ENCODE data around the gene TCF4. TPM values are rescaled to one million over a fixed set of nuclear protein-coding genes. Genes with fewer than 3 reads are reported as not detected.

TCF4 gene
- polyA plus RNA-seq, 2 donors: 3.7 to 4.8 TPM

- no peaks in the 10 kb centered on the region for H3K27me3 ChIP-seq (ENCODE audit: control insufficient read depth in 1 of 2, insufficient read depth in 2 of 2, low read length in 2 of 2)
- WGBS, 2 donors: 70 to 78% methylated on average over 8 of the region's 8 CpGs
- no peak overlapping the region for H3K4me3 ChIP-seq (ENCODE audit: low read depth in 1 of 2, low read length in 2 of 2)
These were observed 37.5 kb downstream of the TCF4 start for GRCh38 chr18:55550471-55550870.

DNA sequence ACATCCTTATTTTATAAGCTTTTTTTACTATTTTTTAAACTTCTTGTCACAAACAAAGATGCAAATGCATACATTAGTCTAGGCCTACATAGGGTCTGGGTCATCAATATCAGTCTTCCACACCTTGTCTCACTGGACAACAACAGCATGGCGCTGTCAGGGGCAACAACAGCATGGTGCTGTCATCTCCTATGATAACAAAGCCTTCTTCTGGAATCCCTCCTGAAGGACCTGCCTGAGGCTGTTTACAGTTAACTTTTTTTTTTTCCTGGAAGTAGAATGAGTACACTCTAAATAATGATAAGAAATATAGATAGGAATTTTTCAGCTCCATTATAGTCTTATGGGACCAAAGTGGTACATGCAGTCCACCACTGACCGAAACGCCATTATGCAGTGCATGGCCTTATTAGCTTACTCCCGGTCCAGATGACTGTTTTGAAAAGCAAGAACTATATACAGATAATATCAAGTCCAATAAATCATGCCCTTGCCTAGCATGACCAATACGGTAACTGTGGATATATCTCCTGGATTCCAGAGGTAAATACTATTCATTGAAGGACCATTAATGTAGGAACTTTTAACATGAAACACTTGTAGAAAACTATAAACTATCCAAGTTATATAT is 38.4 kb downstream of the TCF4 start:
- 89 to 93% methylated on average over 5 of the region's 5 CpGs for WGBS, 2 donors
- no peak overlapping the region for H3K27ac ChIP-seq (ENCODE audit: low read depth in 2 of 2, low read length in 1 of 2)

More at GRCh38 chr18:55550471-55550870, 37.5 kb downstream of the TCF4 start:
- H3K27ac ChIP-seq (ENCODE audit: low read depth in 2 of 2, low read length in 1 of 2): no peak overlapping the region
- H3K9me3 ChIP-seq (ENCODE audit: control insufficient read depth in 2 of 2, insufficient read depth in 1 of 2, low read depth in 1 of 2, low read length in 1 of 2): no peaks in the 10 kb centered on the region
- no peaks in the 10 kb centered on the region for H3K36me3 ChIP-seq (ENCODE audit: control insufficient read depth in 2 of 2, insufficient read depth in 2 of 2, low read length in 1 of 2)
- no peaks in the 10 kb centered on the region for H3K4me1 ChIP-seq (ENCODE audit: control insufficient read depth in 2 of 2, insufficient read depth in 2 of 2, low read length in 1 of 2)

DNA sequence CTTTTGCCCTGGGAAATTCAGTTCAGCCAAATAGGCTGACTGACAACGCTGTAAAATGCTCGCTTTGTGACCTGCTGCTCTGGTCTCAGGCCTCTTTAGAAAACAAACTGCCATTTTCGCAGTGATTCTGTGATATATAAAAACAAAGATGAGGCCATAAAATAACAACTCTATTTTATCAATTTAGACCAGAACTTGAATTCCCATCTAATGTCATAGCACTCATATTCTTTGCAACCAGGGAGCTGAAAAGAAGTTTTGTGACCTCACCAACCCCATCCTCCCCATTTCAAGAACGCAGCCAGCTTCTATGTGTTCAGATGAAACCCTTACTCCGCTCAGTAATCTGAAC is 40.3 kb downstream of the TCF4 start:
- no peak overlapping the region for H3K4me3 ChIP-seq (ENCODE audit: low read depth in 1 of 2, low read length in 2 of 2)
- no peak overlapping the region for H3K27ac ChIP-seq (ENCODE audit: low read depth in 2 of 2, low read length in 1 of 2)
- no peaks in the 10 kb centered on the region for H3K27me3 ChIP-seq (ENCODE audit: control insufficient read depth in 1 of 2, insufficient read depth in 2 of 2, low read length in 2 of 2)
- H3K9me3 ChIP-seq (ENCODE audit: control insufficient read depth in 2 of 2, insufficient read depth in 1 of 2, low read depth in 1 of 2, low read length in 1 of 2): no peaks in the 10 kb centered on the region
- 78 to 87% methylated on average over 5 of the region's 5 CpGs for WGBS, 2 donors
- H3K4me1 ChIP-seq (ENCODE audit: control insufficient read depth in 2 of 2, insufficient read depth in 2 of 2, low read length in 1 of 2): no peaks in the 10 kb centered on the region
- no peaks in the 10 kb centered on the region for H3K36me3 ChIP-seq (ENCODE audit: control insufficient read depth in 2 of 2, insufficient read depth in 2 of 2, low read length in 1 of 2)

More for the DNA sequence above, 38.4 kb downstream of the TCF4 start:
- Histone ChIP-seq H3K4me1 (ENCODE audit: control insufficient read depth in 2 of 2, insufficient read depth in 2 of 2, low read length in 1 of 2) (no peaks in the 10 kb centered on the region), H3K27me3 (ENCODE audit: control insufficient read depth in 1 of 2, insufficient read depth in 2 of 2, low read length in 2 of 2) (no peaks in the 10 kb centered on the region), H3K36me3 (ENCODE audit: control insufficient read depth in 2 of 2, insufficient read depth in 2 of 2, low read length in 1 of 2) (no peaks in the 10 kb centered on the region), H3K9me3 (ENCODE audit: control insufficient read depth in 2 of 2, insufficient read depth in 1 of 2, low read depth in 1 of 2, low read length in 1 of 2) (no peaks in the 10 kb centered on the region), H3K4me3 (ENCODE audit: low read depth in 1 of 2, low read length in 2 of 2) (no peak overlapping the region)

DNA sequence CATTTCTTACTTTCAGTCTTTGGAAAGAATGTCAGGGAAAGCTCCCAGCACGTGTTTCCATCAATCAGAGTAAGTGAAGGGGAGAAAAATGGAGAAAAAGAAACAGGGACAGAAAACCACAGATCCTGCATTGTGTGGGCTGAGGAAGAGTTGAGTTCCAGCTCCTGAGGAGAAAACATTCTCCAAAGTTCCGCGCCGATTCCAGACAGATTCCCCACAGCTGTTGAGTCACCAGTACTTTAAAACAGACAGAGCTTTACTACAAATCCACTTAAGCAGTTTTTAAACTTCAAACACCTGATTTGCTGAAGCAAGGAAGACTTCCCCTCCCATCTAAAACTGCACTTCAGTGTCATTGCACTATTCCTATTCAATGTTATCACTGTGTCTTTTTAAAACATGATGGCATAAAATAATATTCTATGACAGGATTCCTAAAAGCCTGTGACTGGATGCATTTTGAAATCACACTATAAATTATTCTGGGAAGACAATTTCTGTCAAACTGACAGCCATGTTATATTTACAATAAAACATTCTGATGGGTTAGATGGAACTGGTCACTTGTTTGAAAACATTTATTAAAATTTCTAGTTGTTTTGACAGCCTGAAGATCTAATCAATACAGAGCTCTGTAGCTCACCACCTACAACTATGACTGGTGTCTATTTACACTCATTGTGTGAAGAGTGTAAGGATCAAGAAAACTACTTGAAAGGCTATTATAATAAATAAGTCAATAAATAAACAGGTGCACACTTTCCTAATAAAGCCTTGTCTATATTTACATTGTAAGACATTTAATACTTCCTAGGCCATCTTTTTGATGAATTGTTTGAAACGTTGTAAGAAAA is 40.9 kb downstream of the TCF4 start:
- Histone ChIP-seq H3K27me3 (ENCODE audit: control insufficient read depth in 1 of 2, insufficient read depth in 2 of 2, low read length in 2 of 2) (no peaks in the 10 kb centered on the region), H3K4me3 (ENCODE audit: low read depth in 1 of 2, low read length in 2 of 2) (peak overlapping the region in 1 of 2 donors; percentile 19), H3K9me3 (ENCODE audit: control insufficient read depth in 2 of 2, insufficient read depth in 1 of 2, low read depth in 1 of 2, low read length in 1 of 2) (no peaks in the 10 kb centered on the region), H3K36me3 (ENCODE audit: control insufficient read depth in 2 of 2, insufficient read depth in 2 of 2, low read length in 1 of 2) (no peaks in the 10 kb centered on the region), H3K4me1 (ENCODE audit: control insufficient read depth in 2 of 2, insufficient read depth in 2 of 2, low read length in 1 of 2) (no peaks in the 10 kb centered on the region), H3K27ac (ENCODE audit: low read depth in 2 of 2, low read length in 1 of 2) (no peak overlapping the region)
- 25 to 33% methylated on average over 5 of the region's 5 CpGs for WGBS, 2 donors

GRCh38 chr18:55544014-55544413 is 44.0 kb downstream of the TCF4 start:
- H3K27me3 ChIP-seq (ENCODE audit: control insufficient read depth in 1 of 2, insufficient read depth in 2 of 2, low read length in 2 of 2): no peaks in the 10 kb centered on the region
- WGBS, 2 donors: 48 to 65% methylated on average over 1 of the region's 1 CpG
- H3K27ac ChIP-seq (ENCODE audit: low read depth in 2 of 2, low read length in 1 of 2): no peak overlapping the region
- H3K9me3 ChIP-seq (ENCODE audit: control insufficient read depth in 2 of 2, insufficient read depth in 1 of 2, low read depth in 1 of 2, low read length in 1 of 2): no peaks in the 10 kb centered on the region
- no peaks in the 10 kb centered on the region for H3K4me1 ChIP-seq (ENCODE audit: control insufficient read depth in 2 of 2, insufficient read depth in 2 of 2, low read length in 1 of 2)
- no peak overlapping the region for H3K4me3 ChIP-seq (ENCODE audit: low read depth in 1 of 2, low read length in 2 of 2)
- no peaks in the 10 kb centered on the region for H3K36me3 ChIP-seq (ENCODE audit: control insufficient read depth in 2 of 2, insufficient read depth in 2 of 2, low read length in 1 of 2)

GRCh38 chr18:55543130-55543704 is 44.8 kb downstream of the TCF4 start:
- no peak overlapping the region for H3K4me3 ChIP-seq (ENCODE audit: low read depth in 1 of 2, low read length in 2 of 2)
- 61 to 67% methylated on average over 2 of the region's 2 CpGs for WGBS, 2 donors
- H3K27ac ChIP-seq (ENCODE audit: low read depth in 2 of 2, low read length in 1 of 2): no peak overlapping the region
- H3K4me1 ChIP-seq (ENCODE audit: control insufficient read depth in 2 of 2, insufficient read depth in 2 of 2, low read length in 1 of 2): no peaks in the 10 kb centered on the region
- no peaks in the 10 kb centered on the region for H3K27me3 ChIP-seq (ENCODE audit: control insufficient read depth in 1 of 2, insufficient read depth in 2 of 2, low read length in 2 of 2)
- no peaks in the 10 kb centered on the region for H3K9me3 ChIP-seq (ENCODE audit: control insufficient read depth in 2 of 2, insufficient read depth in 1 of 2, low read depth in 1 of 2, low read length in 1 of 2)
- no peaks in the 10 kb centered on the region for H3K36me3 ChIP-seq (ENCODE audit: control insufficient read depth in 2 of 2, insufficient read depth in 2 of 2, low read length in 1 of 2)

- Histone ChIP-seq H3K4me3 (ENCODE audit: low read depth in 1 of 2, low read length in 2 of 2) (no peak overlapping the region), H3K4me1 (ENCODE audit: control insufficient read depth in 2 of 2, insufficient read depth in 2 of 2, low read length in 1 of 2) (no peaks in the 10 kb centered on the region), H3K36me3 (ENCODE audit: control insufficient read depth in 2 of 2, insufficient read depth in 2 of 2, low read length in 1 of 2) (no peaks in the 10 kb centered on the region), H3K27me3 (ENCODE audit: control insufficient read depth in 1 of 2, insufficient read depth in 2 of 2, low read length in 2 of 2) (no peaks in the 10 kb centered on the region), H3K27ac (ENCODE audit: low read depth in 2 of 2, low read length in 1 of 2) (no peak overlapping the region), H3K9me3 (ENCODE audit: control insufficient read depth in 2 of 2, insufficient read depth in 1 of 2, low read depth in 1 of 2, low read length in 1 of 2) (no peaks in the 10 kb centered on the region)
- WGBS, 2 donors: 54 to 62% methylated on average over 2 of the region's 2 CpGs
These were observed 46.4 kb downstream of the TCF4 start for GRCh38 chr18:55541571-55541970.

- H3K27ac ChIP-seq (ENCODE audit: low read depth in 2 of 2, low read length in 1 of 2): no peak overlapping the region
- H3K4me1 ChIP-seq (ENCODE audit: control insufficient read depth in 2 of 2, insufficient read depth in 2 of 2, low read length in 1 of 2): no peaks in the 10 kb centered on the region
- no peak overlapping the region for H3K4me3 ChIP-seq (ENCODE audit: low read depth in 1 of 2, low read length in 2 of 2)
- H3K9me3 ChIP-seq (ENCODE audit: control insufficient read depth in 2 of 2, insufficient read depth in 1 of 2, low read depth in 1 of 2, low read length in 1 of 2): no peaks in the 10 kb centered on the region
- no peaks in the 10 kb centered on the region for H3K27me3 ChIP-seq (ENCODE audit: control insufficient read depth in 1 of 2, insufficient read depth in 2 of 2, low read length in 2 of 2)
- no peaks in the 10 kb centered on the region for H3K36me3 ChIP-seq (ENCODE audit: control insufficient read depth in 2 of 2, insufficient read depth in 2 of 2, low read length in 1 of 2)
These were observed 48.8 kb downstream of the TCF4 start for GRCh38 chr18:55539240-55539639.

DNA sequence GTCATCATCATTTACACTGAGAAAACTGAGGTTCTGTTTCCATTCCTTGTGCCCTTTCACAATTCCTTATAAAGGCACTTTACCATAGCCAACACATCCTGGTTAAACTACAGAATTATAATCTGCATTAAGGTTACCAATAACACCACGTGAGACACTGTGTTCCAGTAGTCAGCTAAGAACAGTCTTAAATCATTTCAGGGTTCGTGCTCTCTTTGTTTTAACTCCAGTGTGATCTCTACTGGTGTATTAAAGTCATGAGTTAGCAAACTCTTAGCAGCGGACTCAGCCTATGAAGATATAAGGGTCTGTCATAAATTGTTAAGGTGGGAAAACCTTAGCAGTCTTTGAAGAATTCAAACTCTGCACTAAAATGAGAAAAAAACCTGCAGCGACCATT is 53.0 kb downstream of the TCF4 start:
- WGBS, 2 donors: 81 to 83% methylated on average over 4 of the region's 4 CpGs
- H3K36me3 ChIP-seq (ENCODE audit: control insufficient read depth in 2 of 2, insufficient read depth in 2 of 2, low read length in 1 of 2): no peaks in the 10 kb centered on the region

More for the DNA sequence above, 53.0 kb downstream of the TCF4 start:
- no peak overlapping the region for H3K27ac ChIP-seq (ENCODE audit: low read depth in 2 of 2, low read length in 1 of 2)
- H3K4me1 ChIP-seq (ENCODE audit: control insufficient read depth in 2 of 2, insufficient read depth in 2 of 2, low read length in 1 of 2): no peaks in the 10 kb centered on the region
- H3K4me3 ChIP-seq (ENCODE audit: low read depth in 1 of 2, low read length in 2 of 2): no peak overlapping the region
- no peaks in the 10 kb centered on the region for H3K9me3 ChIP-seq (ENCODE audit: control insufficient read depth in 2 of 2, insufficient read depth in 1 of 2, low read depth in 1 of 2, low read length in 1 of 2)
- no peaks in the 10 kb centered on the region for H3K27me3 ChIP-seq (ENCODE audit: control insufficient read depth in 1 of 2, insufficient read depth in 2 of 2, low read length in 2 of 2)

Data from esophagus (tissue), 2 donors.